HG03175 (cell line): ENCODE measurements around the gene PHIP.

ENCODE experiments used
- ATAC-seq: cut with Tn5 transposase; IDR thresholded peaks from one replicate; pipeline ENCODE4 v1.9.1; 2021; ENCODE audit warnings: mild to moderate bottlenecking, moderate library complexity; ENCODE audit not compliant: unreplicated experiment

Gene PHIP

GRCh38 chr6:79071547-79071946, 6.5 kb downstream of the PHIP start:
- ATAC-seq = peak; percentile 26

- peak; percentile 77 for ATAC-seq
These were observed 7.7 kb downstream of the PHIP start for GRCh38 chr6:79070206-79070825.

GRCh38 chr6:79066828-79067227, 11.2 kb downstream of the PHIP start:
- ATAC-seq = no peak

- ATAC-seq = no peak
These were observed 11.7 kb downstream of the PHIP start for GRCh38 chr6:79066330-79066729.

GRCh38 chr6:79065232-79065631, 12.8 kb downstream of the PHIP start:
- no peak for ATAC-seq

- ATAC-seq = no peak
These were observed 13.4 kb downstream of the PHIP start for GRCh38 chr6:79064635-79065034.

- ATAC-seq = no peak
These were observed 15.3 kb downstream of the PHIP start for GRCh38 chr6:79062708-79063107.

- no peak for ATAC-seq
These were observed 20.3 kb downstream of the PHIP start for GRCh38 chr6:79057746-79058145.

- no peak for ATAC-seq
These were observed 21.8 kb downstream of the PHIP start for GRCh38 chr6:79056226-79056625.

GRCh38 chr6:79048611-79049010, 29.4 kb downstream of the PHIP start:
- ATAC-seq = no peak

GRCh38 chr6:79047072-79047471, 31.0 kb downstream of the PHIP start:
- no peak for ATAC-seq

- no peak for ATAC-seq
These were observed 32.1 kb downstream of the PHIP start for GRCh38 chr6:79045966-79046365.

GRCh38 chr6:79042799-79043126, 35.3 kb downstream of the PHIP start:
- ATAC-seq = no peak

GRCh38 chr6:79042088-79042798, 35.8 kb downstream of the PHIP start:
- ATAC-seq = peak; percentile 83

GRCh38 chr6:79040083-79040482, 38.0 kb downstream of the PHIP start:
- peak; percentile 79 for ATAC-seq

- no peak for ATAC-seq
These were observed 40.0 kb downstream of the PHIP start for GRCh38 chr6:79038061-79038460.

- ATAC-seq = peak; percentile 60
These were observed 43.2 kb downstream of the PHIP start for GRCh38 chr6:79034865-79035264.

GRCh38 chr6:79033279-79033678, 44.8 kb downstream of the PHIP start:
- ATAC-seq = no peak

GRCh38 chr6:79031821-79032590, 46.0 kb downstream of the PHIP start:
- ATAC-seq = no peak

- no peak for ATAC-seq
These were observed 47.5 kb downstream of the PHIP start for GRCh38 chr6:79030511-79030910.

- ATAC-seq = no peak
These were observed 48.0 kb downstream of the PHIP start for GRCh38 chr6:79030023-79030422.
